Heart left ventricle (tissue), 13 donors: ENCODE data around the gene LRRC36.
"Not testable (repeated sequence)": the region's sequence is repeated elsewhere in the genome, so short reads cannot be mapped to it uniquely, and the experiment has no call there.

ENCODE experiments used
- CTCF ChIP-seq, 12 donors: fragments of 200-600 bp; sonication (generic) in 4 of 12; IDR thresholded peaks; one replicate each; pipeline versions ENCODE4 v1.5.0 to v1.8.0; 2018 to 2022; ENCODE audit warnings: antibody characterized with exemption in 12 of 12, mild to moderate bottlenecking in 5 of 12
- POLR2A ChIP-seq, 2 donors: fragments of 450-650 bp; IDR thresholded peaks; one replicate each; pipeline ENCODE4 v1.6.1; 2017; ENCODE audit warnings: antibody characterized with exemption in 2 of 2, mild to moderate bottlenecking in 2 of 2, moderate library complexity in 2 of 2
- donor health status: ischemic (EF 13 %, LVEDD 7.1; RV severe dilation, severe dysfunction).
- donor health status: DM: no; HTN: yes; CAD: no.
- donor health status: DM: no; HTN: no; CAD: no.
- donor health status: ischemic (EF 25% LVEDD 6.9; RV normal size, moderate dysfunction).
- donor health status: ischemic (EF 25% LVEDD 5.7; RV mildly dilated, moderate dysfunction).
- donor health status: ischemic (EF 35%, LVEDD 5.7; RV mildly dilated, moderate dysfunction).
- donor health status: nonischemic (EF 11% LVEDD 7.7; RV severe dilation, severe dysfunction).
- donor health status: DM: yes; HTN: yes; CAD: no.
- donor health status: PGD.
- donor health status: ischemic (EF 29% LVEDD 5.4; RV normal size, mild dysfunction).
- donor health status: nonischemic (EF 23%, LVEDD 6.1; RV moderate dilation, normal function).

GRCh38 chr16:67352463-67352862 is 25.8 kb downstream of the LRRC36 start:
- not testable (repeated sequence) for TF ChIP-seq CTCF, POLR2A (IDR thresholded peaks at IDR 0.05)
